RWPE1 (cell line): ENCODE measurements around the gene KIDINS220.

Experiments
- CTCF ChIA-PET: fragments of 350-600 bp; sonication (Branson Sonifier 250); formaldehyde crosslinking; extraction: SDS; loops from one replicate; lab custom pipeline; 2021; lab: Yijun Ruan, JAX
- POLR2A ChIA-PET: fragments of 400-600 bp; formaldehyde crosslinking; extraction: SDS; loops from one replicate; lab custom pipeline; 2020; ENCODE audit warnings: antibody characterized with exemption; ENCODE audit not compliant: low non-redundant PET; lab: Yijun Ruan, JAX
- DNase-seq: peaks from one replicate; pipeline ENCODE4 v3.0.0; 2012; ENCODE audit warnings: low spot score
- H3K27ac ChIP-seq: fragments of 450-650 bp; 2 replicates; pipeline ENCODE4 v1.5.1; 2017
- CTCF ChIP-seq: fragments of 450-650 bp; conservative IDR thresholded peaks from 2 replicates; pipeline ENCODE4 v1.5.1; 2017; ENCODE audit warnings: low read depth, mild to moderate bottlenecking

KIDINS220 gene

GRCh38 chr2:8863331-8863953 lies 26.0 kb upstream of the KIDINS220 start:
- ChIA-PET POLR2A (interaction anchor here (0.6 kb wide), 1 partner anchor 170 kb away, joined by 3 read pairs; no protein-coding TSS in a partner anchor), CTCF (interaction anchor here (0.6 to 1.7 kb wide), 5 partner anchors 10 to 1716 kb away, joined by 3 to 6 read pairs (median 3); no protein-coding TSS in a partner anchor)
- no peak overlapping the region for H3K27ac ChIP-seq
- DNase-seq: no peak
- no peak for TF ChIP-seq CTCF

GRCh38 chr2:8862230-8862629 lies 24.8 kb upstream of the KIDINS220 start:
- DNase-seq: no peak
- H3K27ac ChIP-seq: no peak overlapping the region
- no peak for TF ChIP-seq CTCF
- POLR2A ChIA-PET: no interaction called here
- CTCF ChIA-PET: no interaction called here

GRCh38 chr2:8861797-8862196 lies 24.4 kb upstream of the KIDINS220 start:
- ChIA-PET CTCF (no interaction called here), POLR2A (no interaction called here)
- no peak overlapping the region for H3K27ac ChIP-seq

GRCh38 chr2:8860239-8860638 lies 22.8 kb upstream of the KIDINS220 start:
- peak; percentile 60 for DNase-seq
- CTCF ChIA-PET: interaction anchor here (0.5 kb wide), 1 partner anchor 279 kb away, joined by 3 read pairs; no protein-coding TSS in a partner anchor
- no peak for TF ChIP-seq CTCF
- H3K27ac ChIP-seq: peak overlapping the region; percentile 35; the same call in 1 of the 2 replicates
- POLR2A ChIA-PET: no interaction called here

More at GRCh38 chr2:8861797-8862196, 24.4 kb upstream of the KIDINS220 start:
- no peak for DNase-seq
- no peak for TF ChIP-seq CTCF

- no peak for DNase-seq
Measured at GRCh38 chr2:8858910-8859309, 21.5 kb upstream of the KIDINS220 start.

GRCh38 chr2:8858264-8858663 lies 20.9 kb upstream of the KIDINS220 start:
- CTCF ChIA-PET: interaction anchor here (0.7 kb wide), 1 partner anchor 169 kb away, joined by 5 read pairs; no protein-coding TSS in a partner anchor
- no peak for TF ChIP-seq CTCF
- POLR2A ChIA-PET: no interaction called here
- no peak for DNase-seq
- no peak overlapping the region for H3K27ac ChIP-seq

More at GRCh38 chr2:8858910-8859309, 21.5 kb upstream of the KIDINS220 start:
- CTCF ChIA-PET: no interaction called here
- no peak overlapping the region for H3K27ac ChIP-seq
- POLR2A ChIA-PET: no interaction called here
- no peak for TF ChIP-seq CTCF
